IMR-90 (cell line): ENCODE data around the gene ARV1.

Source experiments
- CTCF ChIP-seq: conservative IDR thresholded peaks from 2 replicates; pipeline ENCODE4 v1.5.1; 2012; ENCODE audit warnings: mild to moderate bottlenecking, low read depth, low read length, improper control_type of control experiment
- FOS ChIP-seq: fragments of 150-350 bp; IDR thresholded peaks from 2 replicates; pipeline ENCODE4 v1.6.1; 2016; ENCODE audit warnings: low read depth, low read length
- POLR2A ChIP-seq: IDR thresholded peaks from 2 replicates; pipeline ENCODE4 v1.6.1; 2012; ENCODE audit warnings: mild to moderate bottlenecking, low read depth, low read length
- RAD21 ChIP-seq: IDR thresholded peaks from 2 replicates; pipeline ENCODE4 v1.6.1; 2012; ENCODE audit warnings: low read length, improper control_type of control experiment
- RCOR1 ChIP-seq: IDR thresholded peaks from 2 replicates; pipeline ENCODE4 v1.6.1; 2012; ENCODE audit warnings: mild to moderate bottlenecking, low read length, improper control_type of control experiment; ENCODE audit not compliant: insufficient replicate concordance
- SMC3 ChIP-seq: fragments of 150-350 bp; IDR thresholded peaks from 2 replicates; pipeline ENCODE4 v1.6.1; 2016; ENCODE audit warnings: low read depth, mild to moderate bottlenecking, antibody characterized with exemption, low read length, moderate library complexity

DNA sequence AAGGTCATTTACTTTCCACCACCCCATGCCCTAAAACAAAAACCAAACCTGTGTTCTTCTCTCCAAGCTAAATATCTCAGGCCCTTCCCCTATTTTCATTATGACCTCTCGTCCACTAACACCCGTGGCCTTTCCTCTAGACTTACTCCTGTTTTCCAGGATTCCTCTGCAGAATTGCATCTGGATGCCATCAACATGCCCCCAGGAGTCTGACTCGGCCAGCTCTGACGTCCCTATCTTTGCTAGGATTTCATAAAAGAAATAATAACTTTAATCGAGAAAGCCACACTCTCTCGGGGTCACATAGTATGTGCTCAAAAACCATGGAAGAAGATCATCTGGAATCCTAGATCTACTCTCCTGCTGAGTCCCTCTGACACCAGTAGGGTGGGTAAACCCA, 47.7 kb downstream of the ARV1 start:
- TF ChIP-seq CTCF (no peak), POLR2A (no peak), SMC3 (no peak), FOS (no peak), RAD21 (no peak), RCOR1 (no peak)
